ENCODE data around the gene ZNF521. TPM values are rescaled to one million over a fixed set of nuclear protein-coding genes. Genes with fewer than 3 reads are reported as not detected.

ZNF521 gene
- total RNA-seq, 1 donor from 2014 or later: 75.1 TPM

GRCh38 chr18:25134861-25135260, 217.1 kb downstream of the ZNF521 start:
- Mint-ChIP-seq H3K27ac (no peak overlapping the region), H3K36me3 (peaks cover 13% of the 10 kb centered on the region)
- TF ChIP-seq CTCF (conservative IDR thresholded peaks at IDR 0.05): no peak

GRCh38 chr18:25133879-25134278, 218.1 kb downstream of the ZNF521 start:
- Mint-ChIP-seq H3K9me3 (peaks cover 1% of the 10 kb centered on the region), H3K27ac (no peak overlapping the region), H3K27me3 (no peaks in the 10 kb centered on the region), H3K36me3 (peaks cover 17% of the 10 kb centered on the region), H3K4me3 (no peak overlapping the region), H3K4me1 (ENCODE audit: unreplicated experiment) (peaks cover 30% of the 10 kb centered on the region)
- no peak for DNase-seq (ENCODE audit: extremely low spot score, unreplicated experiment)
- no peak for TF ChIP-seq CTCF (conservative IDR thresholded peaks at IDR 0.05)

More at GRCh38 chr18:25134861-25135260, 217.1 kb downstream of the ZNF521 start:
- DNase-seq (ENCODE audit: extremely low spot score, unreplicated experiment): no peak
- Mint-ChIP-seq H3K9me3 (no peaks in the 10 kb centered on the region), H3K4me1 (ENCODE audit: unreplicated experiment) (peaks cover 30% of the 10 kb centered on the region), H3K4me3 (no peak overlapping the region), H3K27me3 (no peaks in the 10 kb centered on the region)

- H3K27ac Mint-ChIP-seq: no peak overlapping the region
These were observed 219.0 kb downstream of the ZNF521 start for GRCh38 chr18:25132786-25133496.

GRCh38 chr18:25126751-25127150, 225.2 kb downstream of the ZNF521 start:
- Mint-ChIP-seq H3K36me3 (peaks cover 32% of the 10 kb centered on the region), H3K27ac (no peak overlapping the region), H3K27me3 (no peaks in the 10 kb centered on the region), H3K4me1 (ENCODE audit: unreplicated experiment) (peaks cover 5% of the 10 kb centered on the region), H3K9me3 (peaks cover 5% of the 10 kb centered on the region), H3K4me3 (no peak overlapping the region)
- TF ChIP-seq CTCF (conservative IDR thresholded peaks at IDR 0.05): no peak
- DNase-seq (ENCODE audit: extremely low spot score, unreplicated experiment): no peak

More at GRCh38 chr18:25132786-25133496, 219.0 kb downstream of the ZNF521 start:
- Mint-ChIP-seq H3K36me3 (peaks cover 25% of the 10 kb centered on the region), H3K4me1 (ENCODE audit: unreplicated experiment) (peaks cover 30% of the 10 kb centered on the region), H3K27me3 (no peaks in the 10 kb centered on the region), H3K9me3 (peaks cover 5% of the 10 kb centered on the region), H3K4me3 (no peak overlapping the region)
- no peak for TF ChIP-seq CTCF (conservative IDR thresholded peaks at IDR 0.05)
- DNase-seq (ENCODE audit: extremely low spot score, unreplicated experiment): no peak

- Mint-ChIP-seq H3K36me3 (peaks cover 25% of the 10 kb centered on the region), H3K27me3 (no peaks in the 10 kb centered on the region), H3K27ac (no peak overlapping the region), H3K4me3 (no peak overlapping the region), H3K9me3 (peaks cover 5% of the 10 kb centered on the region), H3K4me1 (ENCODE audit: unreplicated experiment) (peaks cover 5% of the 10 kb centered on the region)
- no peak for TF ChIP-seq CTCF (conservative IDR thresholded peaks at IDR 0.05)
- no peak for DNase-seq (ENCODE audit: extremely low spot score, unreplicated experiment)
These were observed 226.3 kb downstream of the ZNF521 start for GRCh38 chr18:25125680-25126079.
